GM13977 (cell line): ENCODE measurements around the gene DEPP1.
"Not testable (repeated sequence)": the region's sequence is repeated elsewhere in the genome, so short reads cannot be mapped to it uniquely, and the experiment has no call there.

Experiments used
- DNase-seq: peaks from one replicate; pipeline ENCODE4 v3.0.0; 2012; ENCODE audit warnings: low spot score
- in situ Hi-C: fragments of 300-500 bp; cut with MboI; formaldehyde crosslinking; loops from one replicate; pipeline ENCODE4 v1.12.0; 2022; ENCODE audit warnings: low sequenced_read_pairs, low pct_unique_long_range_greater_than_20kb, mixed read lengths, inconsistent platforms; ENCODE audit not compliant: unreplicated experiment
- TF ChIP-seq, protein P1 (sequence below): IDR thresholded peaks from 2 replicates; pipeline ENCODE4 v1.5.1; 2012; ENCODE audit warnings: mild to moderate bottlenecking, control low read depth; ENCODE audit not compliant: insufficient read depth; ENCODE audit errors: extremely low read depth, missing control alignments

DEPP1 gene, protein sequence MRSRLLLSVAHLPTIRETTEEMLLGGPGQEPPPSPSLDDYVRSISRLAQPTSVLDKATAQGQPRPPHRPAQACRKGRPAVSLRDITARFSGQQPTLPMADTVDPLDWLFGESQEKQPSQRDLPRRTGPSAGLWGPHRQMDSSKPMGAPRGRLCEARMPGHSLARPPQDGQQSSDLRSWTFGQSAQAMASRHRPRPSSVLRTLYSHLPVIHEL

DNA sequence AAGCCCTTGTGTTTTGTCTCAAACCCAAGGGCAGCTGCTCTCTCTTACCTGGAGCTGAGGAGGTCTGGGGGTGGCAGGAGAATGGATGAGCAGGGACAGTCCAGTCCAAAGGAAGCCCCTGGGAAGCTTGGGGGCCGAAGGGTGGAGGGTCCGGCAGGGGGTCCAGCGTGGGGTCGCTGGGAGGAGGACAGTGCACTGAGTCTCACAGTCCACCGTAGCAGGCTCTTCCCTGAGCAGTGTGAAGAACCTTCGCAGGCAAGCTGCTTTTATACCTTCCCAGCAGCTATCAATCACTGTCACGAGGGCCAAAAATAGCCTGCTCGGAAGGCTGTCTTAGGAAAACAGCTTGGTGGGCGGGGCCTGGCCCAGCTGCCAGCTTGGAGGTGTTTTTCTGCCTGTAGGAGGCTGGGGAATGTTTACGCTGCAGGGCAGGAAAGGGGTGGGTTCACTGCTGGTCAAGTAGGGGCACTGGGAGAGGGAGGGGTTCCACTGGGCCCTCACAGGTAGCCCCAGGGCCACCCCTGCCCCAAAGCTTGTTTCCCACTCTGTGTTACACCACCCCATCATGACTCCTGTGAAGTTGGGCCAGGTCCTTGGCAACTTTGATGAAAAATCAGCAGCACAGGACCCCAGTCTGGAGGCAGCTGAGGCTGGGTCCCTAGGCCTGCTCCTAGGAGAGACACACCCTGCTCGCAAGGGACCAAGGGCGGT, at the start of gene DEPP1:
DEPP1 (minus strand) TSS at position 240 of the 711 bp plus-strand sequence. CDS start 779 bp downstream, outside the sequence.
- DNase-seq = no peak
- TF ChIP-seq, protein P1, sequence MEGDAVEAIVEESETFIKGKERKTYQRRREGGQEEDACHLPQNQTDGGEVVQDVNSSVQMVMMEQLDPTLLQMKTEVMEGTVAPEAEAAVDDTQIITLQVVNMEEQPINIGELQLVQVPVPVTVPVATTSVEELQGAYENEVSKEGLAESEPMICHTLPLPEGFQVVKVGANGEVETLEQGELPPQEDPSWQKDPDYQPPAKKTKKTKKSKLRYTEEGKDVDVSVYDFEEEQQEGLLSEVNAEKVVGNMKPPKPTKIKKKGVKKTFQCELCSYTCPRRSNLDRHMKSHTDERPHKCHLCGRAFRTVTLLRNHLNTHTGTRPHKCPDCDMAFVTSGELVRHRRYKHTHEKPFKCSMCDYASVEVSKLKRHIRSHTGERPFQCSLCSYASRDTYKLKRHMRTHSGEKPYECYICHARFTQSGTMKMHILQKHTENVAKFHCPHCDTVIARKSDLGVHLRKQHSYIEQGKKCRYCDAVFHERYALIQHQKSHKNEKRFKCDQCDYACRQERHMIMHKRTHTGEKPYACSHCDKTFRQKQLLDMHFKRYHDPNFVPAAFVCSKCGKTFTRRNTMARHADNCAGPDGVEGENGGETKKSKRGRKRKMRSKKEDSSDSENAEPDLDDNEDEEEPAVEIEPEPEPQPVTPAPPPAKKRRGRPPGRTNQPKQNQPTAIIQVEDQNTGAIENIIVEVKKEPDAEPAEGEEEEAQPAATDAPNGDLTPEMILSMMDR = no peak
- in situ Hi-C loops = no loop called here

DNA sequence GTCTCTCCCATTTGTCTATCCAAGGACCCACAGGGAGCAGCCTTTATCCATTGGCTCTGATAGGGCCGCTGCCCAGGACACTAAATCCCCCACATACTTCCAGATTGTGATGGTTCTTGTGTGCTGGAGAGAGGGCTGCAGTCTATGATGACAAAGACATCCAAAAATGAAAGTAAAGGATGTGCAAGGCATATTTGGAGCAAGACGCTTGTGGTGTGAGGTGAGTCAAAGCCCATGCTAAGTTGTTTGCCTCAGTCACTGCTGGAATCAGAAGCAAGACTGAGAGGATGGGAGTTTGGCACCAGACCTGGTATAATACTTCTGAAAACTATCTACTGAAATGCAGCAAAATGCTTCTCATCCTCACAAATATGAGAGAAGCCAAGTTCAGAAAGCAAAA, 44.8 kb upstream of the DEPP1 start:
- TF ChIP-seq, protein P1 = no peak
- in situ Hi-C loops = no loop called here
- no peak for DNase-seq

DNA sequence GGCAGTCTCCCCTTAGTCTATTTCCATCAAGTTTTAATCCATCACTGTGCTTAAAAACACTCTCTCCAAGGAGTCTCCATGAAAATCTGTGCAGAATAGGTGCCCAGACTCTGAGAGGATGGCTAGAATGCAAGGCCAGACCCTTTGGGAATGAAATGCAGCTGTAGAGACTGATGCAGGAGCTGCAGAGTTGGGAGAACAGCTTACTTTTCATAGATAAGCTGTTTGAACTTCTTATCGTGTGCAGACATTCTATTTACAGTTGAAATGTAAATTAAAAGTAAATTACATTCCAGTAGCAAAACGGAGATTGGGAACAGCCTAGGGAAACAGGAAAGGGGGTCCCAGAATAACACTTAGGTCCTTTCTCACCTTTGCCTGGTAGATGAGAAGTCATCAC, 37.0 kb upstream of the DEPP1 start:
- in situ Hi-C loops = no loop called here
- DNase-seq = no peak
- TF ChIP-seq, protein P1 = no peak

DNA sequence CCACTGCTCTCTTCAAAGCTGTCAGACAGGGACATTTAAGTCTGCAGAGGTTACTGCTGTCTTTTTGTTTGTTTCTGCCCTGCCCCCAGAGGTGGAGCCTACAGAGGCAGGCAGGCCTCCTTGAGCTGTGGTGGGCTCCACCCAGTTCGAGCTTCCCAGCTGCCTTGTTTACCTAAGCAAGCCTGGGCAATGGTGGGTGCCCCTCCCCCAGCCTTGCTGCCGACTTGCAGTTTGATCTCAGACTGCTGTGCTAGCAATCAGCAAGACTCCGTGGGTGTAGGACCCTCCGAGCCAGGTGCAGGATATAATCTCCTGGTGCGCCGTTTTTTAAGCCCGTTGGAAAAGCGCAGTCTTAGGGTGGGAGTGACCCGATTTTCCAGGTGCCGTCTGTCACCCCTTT, 35.9 kb upstream of the DEPP1 start:
- DNase-seq, in situ Hi-C loops: not testable (repeated sequence)

DNA sequence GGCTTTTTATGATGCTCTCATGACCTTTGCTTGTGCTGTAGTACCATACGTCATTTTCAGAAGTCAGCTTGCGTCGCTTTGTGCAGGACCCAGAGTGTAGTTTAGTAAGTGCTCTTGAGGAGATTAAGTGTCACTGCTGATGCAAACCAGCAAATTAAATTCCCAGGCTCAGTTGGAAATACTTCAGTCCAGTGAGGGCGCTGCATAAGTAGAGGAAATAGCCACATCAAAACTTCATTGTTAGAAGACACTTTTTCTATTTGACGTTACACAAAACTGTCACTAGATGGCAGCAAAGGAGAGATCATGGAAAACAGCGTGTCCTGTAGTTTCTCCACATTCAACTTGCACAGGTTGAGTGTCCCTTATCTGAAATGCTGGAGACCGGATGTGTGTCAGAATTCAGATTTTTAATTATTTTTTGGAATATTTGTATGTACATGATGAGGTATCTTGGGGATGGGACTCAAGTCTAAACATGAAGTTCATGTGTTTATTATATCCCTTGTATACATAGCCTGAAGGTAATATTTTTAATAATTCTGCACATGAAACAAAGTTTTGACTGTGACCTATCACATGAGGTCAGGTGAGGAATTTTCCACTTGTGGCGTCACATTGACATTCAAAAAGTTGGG, 30.0 kb upstream of the DEPP1 start:
- peak; percentile 64 for DNase-seq
- in situ Hi-C loops = no loop called here
- TF ChIP-seq, protein P1 = peak; percentile 69

DNA sequence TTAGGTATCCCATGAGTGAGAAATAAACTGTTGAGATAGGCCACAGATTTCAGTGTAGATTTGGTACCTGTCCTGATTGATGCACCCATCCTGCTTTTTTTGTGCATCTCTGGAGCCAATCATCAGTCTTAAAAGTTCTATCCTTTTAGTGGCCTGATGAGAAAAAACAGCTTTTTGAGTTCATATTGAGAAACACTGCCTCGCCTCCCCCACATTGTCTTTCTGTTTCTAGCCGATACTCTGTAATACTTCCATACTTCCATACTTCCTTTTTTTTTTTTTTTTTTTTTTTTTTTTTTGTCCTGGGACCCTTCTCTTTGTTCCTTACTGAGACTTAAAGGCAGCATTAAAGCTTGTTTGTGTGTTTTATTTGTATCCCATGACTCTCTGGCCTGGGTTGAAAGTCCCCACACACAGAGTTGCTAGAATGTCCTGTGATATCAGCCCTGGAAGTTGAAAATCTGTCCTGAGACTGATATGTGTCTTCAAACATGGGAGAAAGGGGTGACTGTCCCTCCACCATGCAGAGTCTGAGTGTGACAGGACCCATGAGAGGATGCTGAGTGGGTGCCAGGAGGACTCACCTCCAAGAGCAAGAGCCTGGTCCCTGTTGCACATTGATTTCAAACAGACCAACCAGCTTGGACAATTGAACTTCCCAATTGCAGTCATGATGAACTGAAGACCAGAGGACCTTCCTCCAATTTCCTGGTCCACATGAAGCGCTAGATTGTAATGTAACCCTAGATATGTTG, 27.8 kb upstream of the DEPP1 start:
- in situ Hi-C loops = no loop called here
- TF ChIP-seq, protein P1 = no peak
- DNase-seq = no peak
